ENCODE measurements around the gene ARRB1.
"Not testable (repeated sequence)": the region's sequence is repeated elsewhere in the genome, so short reads cannot be mapped to it uniquely, and the experiment has no call there.

The ARRB1 gene

GRCh38 chr11:75342966-75343870 lies 8.2 kb downstream of the ARRB1 start:
- no peak for DNase-seq

DNA sequence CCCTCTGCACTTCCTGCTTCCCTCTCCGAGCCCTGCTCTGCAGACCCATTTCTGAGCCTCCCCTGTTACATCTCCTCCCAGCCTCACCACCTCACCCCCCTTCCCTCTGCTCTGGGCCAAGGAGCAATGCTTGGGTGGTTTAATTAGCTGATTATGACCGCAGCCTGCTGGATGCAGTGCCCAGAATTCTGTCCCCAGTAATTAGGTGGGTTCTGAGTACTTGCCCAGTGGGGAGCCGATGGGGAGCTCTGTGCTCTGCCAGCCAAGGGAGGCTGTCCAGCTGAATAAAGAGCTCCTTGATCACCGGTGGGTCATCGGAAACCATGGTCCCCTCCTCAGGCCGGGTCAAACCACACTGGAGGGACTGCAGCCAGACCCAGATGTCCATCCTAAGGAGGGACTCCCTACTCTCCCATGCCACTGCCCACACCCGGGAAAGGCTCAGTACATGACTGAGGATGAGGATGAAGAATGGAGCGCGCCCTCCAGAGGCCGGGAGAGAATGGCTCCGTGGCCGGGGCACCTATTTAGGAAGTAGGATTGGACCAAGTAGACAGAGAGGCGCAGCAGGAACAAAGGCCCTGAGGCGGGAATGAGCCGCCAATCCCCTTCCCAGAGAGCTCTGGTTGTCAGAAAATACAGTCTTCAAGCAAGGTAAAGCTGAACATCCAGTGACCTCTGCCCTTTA lies 9.1 kb downstream of the ARRB1 start:
- DNase-seq, result no peak

DNA sequence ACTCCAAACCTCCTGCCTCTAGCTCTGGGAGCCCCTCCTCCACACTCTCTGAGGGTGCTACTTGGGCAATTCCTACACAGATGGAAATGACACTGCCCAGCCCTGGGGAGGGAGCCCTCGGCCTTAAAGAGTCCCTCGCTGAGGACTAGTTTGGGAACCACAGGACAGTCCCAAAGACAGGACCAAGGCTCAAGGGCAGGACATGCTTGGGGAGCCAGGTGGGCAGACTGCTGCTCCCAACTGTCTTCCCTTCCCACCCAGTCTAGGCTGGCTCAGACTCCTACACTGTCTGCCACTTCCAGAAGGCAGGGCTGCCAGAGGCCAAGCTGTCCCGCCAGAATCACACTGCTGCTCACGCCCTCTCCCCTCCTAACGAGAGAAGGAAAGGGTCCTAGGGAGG lies 9.8 kb downstream of the ARRB1 start:
- no peak for DNase-seq

DNA sequence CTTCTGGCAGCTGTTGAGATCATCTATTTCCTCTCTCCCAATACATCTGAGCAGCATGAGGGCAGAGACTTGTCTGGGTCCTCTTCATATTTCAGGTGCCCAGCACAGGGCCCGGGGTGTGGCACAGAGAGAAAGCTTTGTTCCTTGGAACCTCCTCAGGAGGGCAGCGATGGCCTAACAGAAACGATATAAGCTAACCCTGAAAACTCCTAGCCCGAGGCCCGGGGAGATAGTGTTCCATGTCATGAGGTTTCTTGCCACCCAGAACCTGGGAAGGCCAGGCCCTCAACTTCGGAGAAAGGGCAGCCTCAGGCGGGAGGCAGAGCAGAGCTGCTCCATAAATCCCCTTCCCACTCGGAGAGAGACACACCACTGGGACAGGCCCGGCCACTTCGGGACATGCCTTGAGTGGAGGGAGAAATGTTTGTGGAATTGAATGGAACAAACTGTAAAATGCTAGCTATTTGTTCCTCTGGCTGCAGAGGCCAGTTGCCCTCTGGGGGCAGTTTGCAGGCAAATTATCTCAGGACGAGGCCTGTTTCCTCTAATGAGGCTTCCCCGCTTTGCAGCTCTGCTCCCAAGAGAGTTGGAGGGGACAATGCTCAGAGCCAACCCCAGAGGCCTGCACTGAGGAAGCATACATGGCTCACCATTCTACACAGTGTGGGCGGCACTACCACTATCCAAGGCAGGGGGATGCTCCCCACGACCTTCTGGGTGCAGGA lies 11.6 kb downstream of the ARRB1 start:
- no peak for DNase-seq

GRCh38 chr11:75338516-75339208 lies 12.8 kb downstream of the ARRB1 start:
- DNase-seq, result no peak

- DNase-seq, result no peak
Measured at GRCh38 chr11:75337195-75337654, 14.2 kb downstream of the ARRB1 start.

GRCh38 chr11:75334976-75335375 lies 16.5 kb downstream of the ARRB1 start:
- no peak for DNase-seq

DNA sequence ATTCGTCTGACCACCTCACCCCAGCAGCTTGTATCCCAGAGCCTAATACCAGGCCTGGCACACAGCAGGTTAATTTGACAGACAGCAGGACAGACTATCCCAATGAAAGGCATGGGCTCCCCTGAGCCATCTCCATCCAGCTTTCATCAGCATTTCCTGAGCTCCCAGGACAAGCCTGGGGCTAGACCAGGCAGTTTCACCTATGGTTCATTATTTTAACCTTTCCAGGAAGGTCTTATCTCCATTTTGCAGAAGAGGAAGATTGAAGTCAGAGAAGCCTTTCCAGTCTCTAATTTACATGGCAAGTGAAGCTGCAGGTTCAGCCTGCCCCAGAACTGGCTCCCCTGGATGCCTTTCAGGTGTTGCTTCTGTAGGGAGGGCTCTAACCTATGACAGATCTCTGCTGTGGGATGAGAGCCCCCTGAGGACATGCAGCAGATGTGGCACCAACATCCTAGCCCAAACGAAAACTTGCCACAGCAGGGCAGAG lies 17.0 kb downstream of the ARRB1 start:
- no peak for DNase-seq

- DNase-seq, result no peak
Measured at GRCh38 chr11:75333807-75334140, 17.7 kb downstream of the ARRB1 start.

GRCh38 chr11:75333022-75333806 lies 18.2 kb downstream of the ARRB1 start:
- DNase-seq, result no peak

GRCh38 chr11:75331761-75332160 lies 19.7 kb downstream of the ARRB1 start:
- DNase-seq, result not testable (repeated sequence)

DNA sequence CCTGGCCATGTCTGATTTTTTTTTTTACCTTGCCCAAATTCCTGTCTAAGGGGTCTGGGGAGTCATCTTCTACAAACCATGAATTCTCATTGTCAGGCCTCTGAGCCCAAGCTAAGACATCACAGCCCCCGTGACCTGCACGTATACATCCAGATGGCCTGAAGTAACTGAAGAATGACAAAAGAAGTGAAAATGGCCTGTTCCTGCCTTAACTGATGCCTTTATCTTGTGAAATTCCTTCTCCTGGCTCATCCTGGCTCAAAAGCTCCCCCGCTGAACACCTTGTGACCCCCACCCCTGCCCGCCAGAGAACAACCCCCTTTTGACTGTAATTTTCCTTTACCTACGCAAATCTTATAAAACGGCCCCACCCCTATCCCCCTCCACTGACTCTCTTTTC lies 20.2 kb downstream of the ARRB1 start:
- not testable (repeated sequence) for DNase-seq

- not testable (repeated sequence) for DNase-seq
Measured at GRCh38 chr11:75330886-75331285, 20.6 kb downstream of the ARRB1 start.

GRCh38 chr11:75330291-75330690 lies 21.2 kb downstream of the ARRB1 start:
- no peak for DNase-seq

GRCh38 chr11:75328426-75329277 lies 22.8 kb downstream of the ARRB1 start:
- peak; percentile 74 for DNase-seq

DNA sequence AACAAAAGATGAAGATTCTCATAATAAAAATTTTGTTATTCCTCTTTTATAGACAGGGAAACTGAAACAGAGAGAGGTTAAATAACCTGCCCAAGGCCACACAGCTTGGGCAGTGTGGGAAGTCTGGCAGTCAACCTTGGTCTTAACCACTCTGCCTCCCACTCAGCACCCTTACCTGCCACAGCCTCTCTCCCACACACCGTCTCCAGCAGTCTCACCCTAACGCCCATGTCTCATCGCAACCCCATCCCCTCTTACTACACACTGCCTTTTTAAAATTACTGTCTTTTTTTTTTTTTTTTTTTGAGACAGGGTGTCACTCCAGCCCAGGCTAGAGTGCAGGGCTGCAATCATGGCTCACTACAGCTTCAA lies 25.0 kb downstream of the ARRB1 start:
- DNase-seq, result no peak

DNA sequence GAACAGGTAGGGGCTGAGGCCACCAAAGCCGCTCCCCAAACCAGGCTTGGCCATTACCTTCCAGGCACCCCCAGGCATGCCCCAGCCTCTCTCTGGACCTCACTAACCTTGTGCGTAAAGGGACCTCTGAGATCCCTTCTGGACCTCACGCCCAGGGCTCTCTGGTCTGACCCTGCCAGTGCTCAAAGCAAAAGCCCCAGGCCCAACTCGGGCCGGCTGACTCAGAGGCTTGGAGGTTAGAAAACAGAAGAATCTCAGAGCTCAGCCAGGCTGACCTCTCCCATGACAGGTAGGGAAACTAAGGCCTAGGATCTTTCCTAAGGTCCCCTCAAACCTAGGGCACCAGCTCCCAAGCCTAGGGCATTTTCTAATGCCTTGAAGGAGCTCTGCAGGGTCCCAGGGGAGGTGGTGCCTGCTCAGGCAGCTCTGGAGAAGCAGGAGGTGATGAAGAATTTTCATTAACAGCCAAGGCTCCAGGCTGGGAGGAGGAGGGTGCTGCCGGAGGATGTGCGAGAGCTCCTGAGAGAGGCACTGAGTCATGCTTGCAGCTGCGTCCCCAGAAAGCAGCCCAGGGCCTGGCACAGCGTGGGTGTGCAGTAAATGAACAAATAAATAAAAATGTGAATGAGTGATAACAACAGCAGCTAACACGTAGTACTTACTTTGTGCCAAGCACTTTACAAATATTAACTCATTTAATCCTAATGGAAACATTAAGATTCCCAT lies 25.6 kb downstream of the ARRB1 start:
- no peak for DNase-seq

DNA sequence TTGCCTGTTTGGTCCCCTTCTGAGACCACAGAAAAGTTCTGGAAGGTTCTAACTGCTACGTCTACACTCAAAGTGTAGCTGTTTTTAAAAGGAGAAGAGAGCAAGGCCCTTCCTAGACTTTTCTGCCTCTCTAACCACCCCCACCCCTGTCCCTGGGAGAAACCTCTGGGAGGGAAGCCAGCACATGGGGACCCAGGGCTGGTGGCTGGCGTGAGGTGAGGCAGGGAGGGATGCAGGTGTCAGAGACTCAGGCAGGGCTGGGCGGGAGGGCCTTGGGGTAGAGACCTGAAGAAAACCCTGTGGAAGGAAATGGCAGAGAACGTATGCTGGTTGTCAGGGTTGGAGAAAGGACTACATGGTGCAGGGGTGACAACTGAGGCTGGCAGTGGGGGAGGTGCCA lies 26.7 kb downstream of the ARRB1 start:
- DNase-seq, result no peak

GRCh38 chr11:75324189-75324588 lies 27.3 kb downstream of the ARRB1 start:
- no peak for DNase-seq

DNA sequence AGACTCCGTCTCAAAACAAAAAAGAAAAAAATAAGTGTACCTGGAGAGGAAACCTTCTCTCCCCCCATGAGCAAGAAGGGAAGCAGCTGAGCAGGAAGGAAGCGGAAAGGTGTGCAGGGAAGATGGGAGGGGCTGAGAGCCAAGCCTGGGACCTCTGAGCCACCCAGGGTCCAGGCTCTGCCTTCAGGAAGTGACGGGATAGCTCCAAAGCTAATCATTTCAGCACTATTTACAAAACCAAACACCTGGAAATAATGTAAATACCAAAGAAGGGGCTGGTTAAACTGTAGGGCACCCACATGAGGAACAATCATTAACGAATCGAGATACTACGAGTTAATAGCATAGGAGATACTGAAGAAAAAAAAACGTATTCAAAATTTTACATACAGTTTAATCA lies 27.9 kb downstream of the ARRB1 start:
- DNase-seq, result no peak

Data from right hindlimb (tissue), 1 donor.